GM19025 (cell line): ENCODE measurements around the gene CNTROB.
A peak's percentile ranks its signal among the peaks of the same experiment; 100 is the strongest.

Experiments
- ATAC-seq: cut with Tn5 transposase; IDR thresholded peaks from one replicate; pipeline ENCODE4 v1.9.1; 2021; ENCODE audit warnings: mild to moderate bottlenecking, low read depth, moderate library complexity; ENCODE audit not compliant: unreplicated experiment

Gene CNTROB

GRCh38 chr17:7977805-7978204, 45.8 kb downstream of the CNTROB start:
- ATAC-seq, result no peak

DNA sequence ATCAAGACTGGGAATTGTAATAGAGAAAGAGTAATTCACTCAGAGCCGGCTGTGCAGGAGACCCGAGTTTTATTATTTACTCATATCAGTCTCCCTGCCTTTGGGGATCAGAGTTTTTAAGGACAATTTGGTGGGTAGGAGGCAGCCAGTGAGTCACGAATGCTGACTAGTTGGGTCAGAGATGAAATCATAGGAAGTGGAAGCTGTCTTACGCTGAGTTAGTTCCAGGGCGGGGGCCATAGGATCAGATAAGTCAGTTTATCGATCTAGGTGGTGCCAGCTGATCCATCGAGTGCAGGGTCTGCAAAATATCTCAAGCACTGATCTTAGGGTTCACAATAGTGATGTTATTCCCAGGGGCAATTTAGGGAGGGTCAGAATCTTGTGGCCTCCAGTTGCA, 50.2 kb downstream of the CNTROB start:
- no peak for ATAC-seq

GRCh38 chr17:7982666-7983065, 50.7 kb downstream of the CNTROB start:
- ATAC-seq, result no peak

DNA sequence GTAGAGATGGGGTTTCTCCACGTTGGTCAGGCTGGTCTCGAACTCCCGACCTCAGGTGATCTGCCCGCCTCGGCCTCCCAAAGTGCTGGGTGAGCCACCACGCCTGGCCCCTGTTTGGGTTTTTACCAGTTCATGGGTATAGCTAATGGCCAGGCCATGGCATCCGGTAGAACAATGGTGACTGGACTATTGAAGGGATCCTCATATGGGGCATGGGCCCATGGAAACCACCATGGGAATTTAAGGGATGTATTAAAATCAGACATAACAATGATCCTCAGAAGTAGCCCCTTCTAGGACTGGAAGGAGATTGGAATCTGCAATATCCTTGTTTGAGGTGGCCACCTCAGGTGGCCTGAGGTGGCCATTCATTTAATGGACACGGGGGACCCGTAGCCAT, 52.9 kb downstream of the CNTROB start:
- ATAC-seq, result no peak

GRCh38 chr17:7987112-7987893, 55.3 kb downstream of the CNTROB start:
- ATAC-seq, result no peak

- no peak for ATAC-seq
Observed at GRCh38 chr17:7988750-7989178, 56.8 kb downstream of the CNTROB start.

DNA sequence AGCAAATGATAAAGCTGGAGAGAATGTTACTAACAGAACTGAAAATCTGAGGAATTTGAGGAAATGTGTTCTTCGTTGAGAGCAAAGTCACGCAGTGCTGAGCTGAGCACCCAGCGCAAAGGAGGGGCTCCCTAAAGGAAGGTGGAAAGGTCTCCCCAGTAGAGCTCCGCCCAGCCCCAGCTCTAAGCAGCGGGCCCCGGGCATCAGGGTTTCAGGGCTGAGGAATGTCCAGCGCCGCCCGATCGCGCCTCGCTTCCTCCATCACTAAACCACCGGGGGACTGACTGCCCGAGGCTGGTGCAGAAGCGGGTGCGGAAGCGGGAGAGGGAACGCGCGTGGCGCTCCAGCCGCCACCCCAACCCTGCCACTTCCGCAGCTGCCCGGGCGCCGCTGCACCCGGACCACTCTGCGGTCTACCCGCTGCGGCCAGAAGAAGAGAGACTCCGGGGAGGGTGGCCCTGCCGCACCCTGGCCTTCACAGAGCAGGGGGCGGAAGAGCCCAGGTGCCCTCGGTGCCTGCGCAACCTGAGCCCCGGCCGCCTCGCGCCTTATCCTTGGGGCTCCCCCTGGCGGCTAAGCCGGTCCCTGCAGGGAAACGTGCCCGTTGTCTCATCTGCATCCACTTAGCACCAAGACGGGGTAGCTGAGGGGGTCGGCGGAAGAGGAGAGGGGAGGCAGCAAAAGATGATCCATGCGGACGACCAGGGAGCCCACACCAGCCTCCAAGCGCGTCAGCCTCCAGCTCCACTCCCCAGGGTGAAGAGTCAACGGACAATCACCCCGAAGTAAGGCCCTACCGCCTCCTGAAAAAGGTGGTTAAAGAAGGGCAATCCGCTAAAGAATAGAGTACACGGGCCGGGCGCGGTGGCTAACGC, 58.0 kb downstream of the CNTROB start:
- peak; percentile 76 for ATAC-seq

DNA sequence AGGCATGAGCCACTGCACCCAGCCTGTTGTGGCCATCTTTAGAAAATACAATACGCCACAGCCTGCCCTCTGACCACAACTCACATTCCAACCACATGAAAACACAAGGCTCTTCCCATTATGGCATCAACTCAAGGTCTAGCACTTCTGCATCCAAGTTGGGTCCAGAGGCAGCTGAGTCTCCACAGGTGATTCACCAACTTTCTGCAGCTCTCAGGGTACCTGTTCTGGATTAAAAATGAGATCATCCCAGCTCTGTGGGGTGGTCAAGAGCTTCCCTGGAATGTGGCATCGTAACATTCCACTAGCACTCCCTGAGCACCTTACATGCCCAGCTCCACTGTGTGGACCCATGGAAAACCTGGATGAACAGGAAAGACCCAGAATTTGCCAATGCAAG, 60.5 kb downstream of the CNTROB start:
- no peak for ATAC-seq

GRCh38 chr17:7992924-7993323, 60.9 kb downstream of the CNTROB start:
- no peak for ATAC-seq

DNA sequence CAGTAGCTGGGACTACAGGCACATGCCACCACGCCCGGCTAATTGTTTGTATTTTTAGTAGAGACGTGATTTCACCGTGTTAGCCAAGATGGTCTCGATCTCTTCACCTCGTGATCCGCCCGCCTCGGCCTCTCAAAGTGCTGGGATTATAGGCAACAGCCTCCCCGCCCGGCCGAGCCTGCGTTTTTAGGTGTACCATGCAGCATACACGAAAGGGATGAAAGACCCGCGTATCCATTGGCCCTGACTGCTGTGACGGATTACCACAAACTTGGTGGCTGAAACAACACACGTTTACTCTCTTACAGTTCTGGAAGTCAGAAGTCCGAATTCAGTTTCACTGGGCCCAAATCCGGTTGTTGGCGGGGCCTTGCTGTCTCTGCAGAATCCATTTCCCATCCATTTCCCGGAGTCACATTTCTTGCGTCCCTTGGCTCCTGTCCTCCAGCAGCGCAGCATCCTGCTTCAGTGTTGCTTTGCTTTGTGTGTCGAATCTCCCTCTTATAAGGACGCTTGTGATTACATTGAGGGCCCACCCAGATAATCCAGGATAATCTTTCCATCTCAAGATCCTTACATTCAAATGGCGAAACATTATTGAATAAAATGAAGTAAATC, 62.1 kb downstream of the CNTROB start:
- no peak for ATAC-seq

DNA sequence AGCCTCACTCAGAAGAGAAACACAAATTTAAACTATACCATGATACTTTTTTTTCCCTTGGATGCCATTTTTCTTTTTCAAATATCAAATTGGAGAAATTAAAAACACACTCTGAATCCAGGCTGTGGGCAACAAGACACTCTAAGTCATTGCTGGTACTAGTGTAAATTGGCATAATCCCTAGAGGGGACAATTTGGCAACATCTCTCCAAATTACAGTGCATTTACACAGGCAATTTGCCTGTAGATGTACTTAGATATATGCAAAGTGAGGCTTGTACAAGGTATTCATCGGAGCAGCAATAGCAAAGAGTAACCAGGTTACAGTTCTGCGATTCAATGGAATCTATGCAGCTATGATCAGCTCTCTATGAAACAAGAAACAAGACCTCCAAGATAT, 63.7 kb downstream of the CNTROB start:
- no peak for ATAC-seq

GRCh38 chr17:7997186-7997585, 65.2 kb downstream of the CNTROB start:
- no peak for ATAC-seq
